GM21737 (cell line): ENCODE measurements around the gene VSNL1.
"Not testable (repeated sequence)": the region's sequence is repeated elsewhere in the genome, so short reads cannot be mapped to it uniquely, and the experiment has no call there.

Experiments used
- ATAC-seq: cut with Tn5 transposase; IDR thresholded peaks from one replicate; pipeline ENCODE4 v1.9.1; 2021; ENCODE audit warnings: mild to moderate bottlenecking, moderate library complexity; ENCODE audit not compliant: unreplicated experiment

VSNL1 gene

GRCh38 chr2:17541531-17541950 lies 1.0 kb downstream of the VSNL1 start:
- no peak for ATAC-seq

GRCh38 chr2:17542471-17542870 lies 2.0 kb downstream of the VSNL1 start:
- no peak for ATAC-seq

- no peak for ATAC-seq
Observed at GRCh38 chr2:17543131-17543660, 2.7 kb downstream of the VSNL1 start.

- ATAC-seq, result no peak
Observed at GRCh38 chr2:17543848-17544247, 3.4 kb downstream of the VSNL1 start.

- ATAC-seq, result no peak
Observed at GRCh38 chr2:17544256-17544655, 3.8 kb downstream of the VSNL1 start.

GRCh38 chr2:17545680-17546613 lies 5.5 kb downstream of the VSNL1 start:
- ATAC-seq, result no peak

GRCh38 chr2:17547237-17547636 lies 6.7 kb downstream of the VSNL1 start:
- no peak for ATAC-seq

- ATAC-seq, result no peak
Observed at GRCh38 chr2:17547737-17548136, 7.2 kb downstream of the VSNL1 start.

GRCh38 chr2:17550907-17551306 lies 10.4 kb downstream of the VSNL1 start:
- no peak for ATAC-seq

- ATAC-seq, result no peak
Observed at GRCh38 chr2:17555150-17555549, 14.7 kb downstream of the VSNL1 start.

GRCh38 chr2:17557596-17557995 lies 17.1 kb downstream of the VSNL1 start:
- no peak for ATAC-seq

GRCh38 chr2:17558053-17558452 lies 17.6 kb downstream of the VSNL1 start:
- no peak for ATAC-seq

- no peak for ATAC-seq
Observed at GRCh38 chr2:17558878-17559277, 18.4 kb downstream of the VSNL1 start.

GRCh38 chr2:17565726-17566125 lies 25.2 kb downstream of the VSNL1 start:
- ATAC-seq, result not testable (repeated sequence)

GRCh38 chr2:17571681-17572080 lies 31.2 kb downstream of the VSNL1 start:
- ATAC-seq, result no peak

- ATAC-seq, result no peak
Observed at GRCh38 chr2:17573085-17573803, 32.7 kb downstream of the VSNL1 start.

GRCh38 chr2:17573804-17574175 lies 33.3 kb downstream of the VSNL1 start:
- no peak for ATAC-seq

GRCh38 chr2:17574406-17575073 lies 34.0 kb downstream of the VSNL1 start:
- ATAC-seq, result no peak

GRCh38 chr2:17576802-17577201 lies 36.3 kb downstream of the VSNL1 start:
- no peak for ATAC-seq

- peak; percentile 77 for ATAC-seq
Observed at GRCh38 chr2:17578466-17578928, 38.0 kb downstream of the VSNL1 start.
